Liver (tissue), 9 donors: ENCODE data around the gene MYOM1. TPM values are rescaled to one million over a fixed set of nuclear protein-coding genes. Genes with fewer than 3 reads are reported as not detected.

Experiments
- DNase-seq: peaks from one replicate; pipeline ENCODE4 v3.0.0-alpha.2; 2017; ENCODE audit warnings: low spot score
- H3K27ac ChIP-seq, 2 donors: one replicate each; pipeline ENCODE4 v1.7.0; 2013; ENCODE audit warnings: inconsistent platforms in 2 of 2, low read length in 2 of 2, control low read depth in 1 of 2, low read depth in 1 of 2, mild to moderate bottlenecking in 1 of 2
- H3K27me3 ChIP-seq, 4 donors: one replicate each; pipeline versions ENCODE4 v1.6.1 to v1.7.0; 2013; ENCODE audit warnings: low read length in 3 of 4, inconsistent platforms in 1 of 4, mild to moderate bottlenecking in 1 of 4, moderate library complexity in 1 of 4; ENCODE audit not compliant: control insufficient read depth in 4 of 4, insufficient read depth in 4 of 4
- H3K36me3 ChIP-seq, 4 donors: one replicate each; pipeline versions ENCODE4 v1.6.1 to v1.7.0; 2013; ENCODE audit warnings: low read length in 3 of 4, mild to moderate bottlenecking in 3 of 4, low read depth in 1 of 4, moderate library complexity in 1 of 4; ENCODE audit not compliant: control insufficient read depth in 4 of 4, insufficient read depth in 3 of 4
- H3K4me1 ChIP-seq, 4 donors: one replicate each; pipeline versions ENCODE4 v1.6.1 to v1.7.0; 2013; ENCODE audit warnings: low read length in 3 of 4, mild to moderate bottlenecking in 3 of 4, moderate library complexity in 1 of 4; ENCODE audit not compliant: control insufficient read depth in 4 of 4, insufficient read depth in 4 of 4
- H3K4me3 ChIP-seq, 3 donors: one replicate each; pipeline versions ENCODE4 v1.6.1 to v1.7.0; 2013; ENCODE audit warnings: low read length in 3 of 3, control low read depth in 1 of 3, low read depth in 1 of 3, mild to moderate bottlenecking in 1 of 3
- H3K9ac ChIP-seq, 2 donors: one replicate each; pipeline ENCODE4 v1.7.0; 2013; ENCODE audit warnings: low read length in 2 of 2, mild to moderate bottlenecking in 2 of 2, moderate library complexity in 2 of 2, control low read depth in 1 of 2, low read depth in 1 of 2
- H3K9me3 ChIP-seq, 4 donors: one replicate each; pipeline versions ENCODE4 v1.6.1 to v1.7.0; 2013; ENCODE audit warnings: low read length in 3 of 4; ENCODE audit not compliant: control insufficient read depth in 4 of 4
- GABPA ChIP-seq, 2 donors: IDR thresholded peaks in 1 of 2; conservative IDR thresholded peaks in 1 of 2; 2 replicates each; pipeline ENCODE4 v1.6.1; 2016; ENCODE audit warnings: antibody characterized with exemption in 2 of 2, mild to moderate bottlenecking in 1 of 2, moderate library complexity in 1 of 2
- HNF4A ChIP-seq, 2 donors: conservative IDR thresholded peaks; 2 replicates each; pipeline ENCODE4 v1.6.1; 2016; ENCODE audit warnings: antibody characterized with exemption in 2 of 2, mild to moderate bottlenecking in 2 of 2
- HNF4G ChIP-seq: IDR thresholded peaks from 2 replicates; pipeline ENCODE4 v1.6.1; 2016; ENCODE audit warnings: antibody characterized with exemption
- JUND ChIP-seq, 2 donors: IDR thresholded peaks; 2 replicates each; pipeline ENCODE4 v1.6.1; 2016; ENCODE audit warnings: antibody characterized with exemption in 2 of 2
- RAD21 ChIP-seq, 2 donors: IDR thresholded peaks; 2 replicates each; pipeline ENCODE4 v1.6.1; 2016; ENCODE audit warnings: antibody characterized with exemption in 2 of 2, mild to moderate bottlenecking in 2 of 2
- RXRA ChIP-seq, 2 donors: IDR thresholded peaks; 2 replicates each; pipeline ENCODE4 v1.6.1; 2017 to 2018; ENCODE audit warnings: antibody characterized with exemption in 2 of 2, mild to moderate bottlenecking in 1 of 2
- YY1 ChIP-seq: IDR thresholded peaks from 2 replicates; pipeline ENCODE4 v1.6.1; 2016; ENCODE audit warnings: antibody characterized with exemption, mild to moderate bottlenecking
- WGBS: extraction: QIAGEN DNeasy Blood & Tissue Kit; methylation state at CpG from one replicate; pipeline ENCODE4 v1.1.7; 2013; 5-methylcytosine and 5-hydroxymethylcytosine counted together
- polyA plus RNA-seq, 2 donors: library from polyadenylated mRNA; stranded (reverse) in 1 of 2; unstranded in 1 of 2; fragments of 200-250 nt in 1 of 2; fragments of >200 nt in 1 of 2; fragmentation: Nextera tagmentation in 1 of 2; extraction: Ambion mirVana in 1 of 2; gene quantifications; one replicate each; pipeline versions ENCODE4 v1.2.1 to v1.2.3, GENCODE V29; 2013 to 2015
- total RNA-seq, 2 donors: library from RNA; depleted of rRNA; stranded (reverse); fragments of >200 nt; gene quantifications; one replicate each; pipeline ENCODE4 v1.2.3, GENCODE V29; 2014
- TF ChIP-seq, protein P1 (sequence below): IDR thresholded peaks from 2 replicates; pipeline ENCODE4 v1.6.1; 2016; ENCODE audit warnings: antibody characterized with exemption
- TF ChIP-seq, protein P2 (sequence below): fragments of 150-350 bp; IDR thresholded peaks from 2 replicates; pipeline ENCODE4 v1.5.1; 2017; ENCODE audit warnings: improper control_type of control experiment, low read depth, low read length; ENCODE audit not compliant: missing input control
- donor health status: healthy.
- donor health status: healthy.
- donor health status: healthy.
- donor health status: healthy.
- donor health status: healthy.

Gene MYOM1
- total and polyA plus RNA-seq, 4 donors = 10.1 to 48.4 (median 21.3) TPM

DNA sequence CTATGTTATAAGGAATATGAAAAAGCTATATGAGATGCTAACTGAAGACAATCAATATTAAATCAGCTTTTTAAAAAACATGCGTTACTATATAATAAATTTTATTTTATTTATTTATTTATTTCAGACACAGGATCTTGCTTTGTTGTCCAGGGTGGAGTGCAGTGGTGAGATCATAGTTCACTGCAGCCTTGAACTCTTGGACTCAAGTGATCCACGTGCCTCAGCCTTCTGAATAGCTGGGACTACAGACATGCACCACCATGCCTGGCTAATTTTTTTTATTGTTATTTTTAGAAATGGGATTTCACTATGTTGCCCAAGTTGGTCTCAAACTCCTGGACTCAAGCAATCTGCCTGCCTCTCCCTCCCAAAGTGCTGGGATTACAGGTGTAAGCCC lies 89.4 kb downstream of the MYOM1 start:
- no peaks in the 10 kb centered on the region for H3K27me3 ChIP-seq
- 13% methylated on average over 2 of the region's 2 CpGs for WGBS
- no peak overlapping the region for H3K27ac ChIP-seq
- no peaks in the 10 kb centered on the region for H3K4me1 ChIP-seq
- TF ChIP-seq GABPA (IDR thresholded peaks at IDR 0.05 in 1 of 2, conservative IDR thresholded peaks at IDR 0.05 in 1 of 2) = no peak
- TF ChIP-seq HNF4A (conservative IDR thresholded peaks at IDR 0.05) = peak; percentile 52 to 74
- peak; percentile 16 to 17 for TF ChIP-seq RXRA (IDR thresholded peaks at IDR 0.05)
- TF ChIP-seq JUND (IDR thresholded peaks at IDR 0.05) = peak; percentile 18 to 68
- no peaks in the 10 kb centered on the region for H3K9me3 ChIP-seq
- H3K9ac ChIP-seq = no peak overlapping the region
- no peak overlapping the region for H3K4me3 ChIP-seq
- DNase-seq = no peak
- peaks cover 0 to 6% (median 2%) of the 10 kb centered on the region in 4 donors for H3K36me3 ChIP-seq

DNA sequence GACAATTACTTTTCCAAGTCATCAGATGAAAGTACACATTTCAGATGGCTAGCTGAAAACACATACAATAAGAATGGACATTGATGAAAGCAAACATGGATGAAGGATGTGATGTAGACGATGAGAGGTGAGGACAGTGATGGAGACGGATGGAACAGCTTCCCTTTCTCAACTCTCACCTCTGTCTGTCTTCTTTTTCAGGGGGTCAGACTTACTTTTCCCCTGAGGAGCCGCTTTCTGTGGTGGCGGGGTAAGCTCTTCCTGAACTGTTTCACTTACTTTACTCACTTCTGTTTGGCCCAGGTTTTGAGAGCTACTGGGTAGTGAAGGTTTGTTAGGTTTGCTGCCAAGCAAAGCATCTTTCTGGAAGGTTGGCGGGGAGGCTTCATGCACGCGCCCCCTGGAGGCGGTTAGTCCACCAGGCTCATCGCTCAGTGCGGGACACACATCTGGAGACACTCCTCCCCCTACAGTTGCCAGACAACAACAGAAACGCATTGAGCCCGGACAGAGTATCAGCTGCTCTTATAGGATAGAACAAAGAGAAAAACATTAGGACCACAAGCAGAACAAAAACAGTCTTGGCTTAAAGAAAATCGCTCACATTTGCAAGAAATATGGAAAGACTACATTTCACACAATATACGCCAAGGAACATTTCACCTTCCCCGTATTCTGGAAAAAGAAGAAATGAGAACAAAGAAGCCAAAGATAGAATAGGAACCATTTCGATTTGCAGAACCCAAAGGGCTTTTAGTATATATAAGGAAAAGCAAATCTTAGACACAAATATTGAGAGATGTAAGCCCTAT lies 90.5 kb downstream of the MYOM1 start:
- H3K9ac ChIP-seq = no peak overlapping the region
- no peaks in the 10 kb centered on the region for H3K9me3 ChIP-seq
- no peaks in the 10 kb centered on the region for H3K4me1 ChIP-seq
- H3K27me3 ChIP-seq = no peaks in the 10 kb centered on the region
- TF ChIP-seq, protein P1, sequence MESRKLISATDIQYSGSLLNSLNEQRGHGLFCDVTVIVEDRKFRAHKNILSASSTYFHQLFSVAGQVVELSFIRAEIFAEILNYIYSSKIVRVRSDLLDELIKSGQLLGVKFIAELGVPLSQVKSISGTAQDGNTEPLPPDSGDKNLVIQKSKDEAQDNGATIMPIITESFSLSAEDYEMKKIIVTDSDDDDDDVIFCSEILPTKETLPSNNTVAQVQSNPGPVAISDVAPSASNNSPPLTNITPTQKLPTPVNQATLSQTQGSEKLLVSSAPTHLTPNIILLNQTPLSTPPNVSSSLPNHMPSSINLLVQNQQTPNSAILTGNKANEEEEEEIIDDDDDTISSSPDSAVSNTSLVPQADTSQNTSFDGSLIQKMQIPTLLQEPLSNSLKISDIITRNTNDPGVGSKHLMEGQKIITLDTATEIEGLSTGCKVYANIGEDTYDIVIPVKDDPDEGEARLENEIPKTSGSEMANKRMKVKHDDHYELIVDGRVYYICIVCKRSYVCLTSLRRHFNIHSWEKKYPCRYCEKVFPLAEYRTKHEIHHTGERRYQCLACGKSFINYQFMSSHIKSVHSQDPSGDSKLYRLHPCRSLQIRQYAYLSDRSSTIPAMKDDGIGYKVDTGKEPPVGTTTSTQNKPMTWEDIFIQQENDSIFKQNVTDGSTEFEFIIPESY = no peak
- TF ChIP-seq RAD21 (IDR thresholded peaks at IDR 0.05) = peak; percentile 76 to 85
- no peak for TF ChIP-seq JUND (IDR thresholded peaks at IDR 0.05)
- TF ChIP-seq, protein P2, sequence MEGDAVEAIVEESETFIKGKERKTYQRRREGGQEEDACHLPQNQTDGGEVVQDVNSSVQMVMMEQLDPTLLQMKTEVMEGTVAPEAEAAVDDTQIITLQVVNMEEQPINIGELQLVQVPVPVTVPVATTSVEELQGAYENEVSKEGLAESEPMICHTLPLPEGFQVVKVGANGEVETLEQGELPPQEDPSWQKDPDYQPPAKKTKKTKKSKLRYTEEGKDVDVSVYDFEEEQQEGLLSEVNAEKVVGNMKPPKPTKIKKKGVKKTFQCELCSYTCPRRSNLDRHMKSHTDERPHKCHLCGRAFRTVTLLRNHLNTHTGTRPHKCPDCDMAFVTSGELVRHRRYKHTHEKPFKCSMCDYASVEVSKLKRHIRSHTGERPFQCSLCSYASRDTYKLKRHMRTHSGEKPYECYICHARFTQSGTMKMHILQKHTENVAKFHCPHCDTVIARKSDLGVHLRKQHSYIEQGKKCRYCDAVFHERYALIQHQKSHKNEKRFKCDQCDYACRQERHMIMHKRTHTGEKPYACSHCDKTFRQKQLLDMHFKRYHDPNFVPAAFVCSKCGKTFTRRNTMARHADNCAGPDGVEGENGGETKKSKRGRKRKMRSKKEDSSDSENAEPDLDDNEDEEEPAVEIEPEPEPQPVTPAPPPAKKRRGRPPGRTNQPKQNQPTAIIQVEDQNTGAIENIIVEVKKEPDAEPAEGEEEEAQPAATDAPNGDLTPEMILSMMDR = peak; percentile 64
- TF ChIP-seq HNF4G = no peak
- H3K36me3 ChIP-seq = peaks cover 0 to 10% (median 3%) of the 10 kb centered on the region in 4 donors
- peak; percentile 85 for DNase-seq
- WGBS = 42% methylated on average over 16 of the region's 16 CpGs
- H3K4me3 ChIP-seq = no peak overlapping the region
- H3K27ac ChIP-seq = no peak overlapping the region

DNA sequence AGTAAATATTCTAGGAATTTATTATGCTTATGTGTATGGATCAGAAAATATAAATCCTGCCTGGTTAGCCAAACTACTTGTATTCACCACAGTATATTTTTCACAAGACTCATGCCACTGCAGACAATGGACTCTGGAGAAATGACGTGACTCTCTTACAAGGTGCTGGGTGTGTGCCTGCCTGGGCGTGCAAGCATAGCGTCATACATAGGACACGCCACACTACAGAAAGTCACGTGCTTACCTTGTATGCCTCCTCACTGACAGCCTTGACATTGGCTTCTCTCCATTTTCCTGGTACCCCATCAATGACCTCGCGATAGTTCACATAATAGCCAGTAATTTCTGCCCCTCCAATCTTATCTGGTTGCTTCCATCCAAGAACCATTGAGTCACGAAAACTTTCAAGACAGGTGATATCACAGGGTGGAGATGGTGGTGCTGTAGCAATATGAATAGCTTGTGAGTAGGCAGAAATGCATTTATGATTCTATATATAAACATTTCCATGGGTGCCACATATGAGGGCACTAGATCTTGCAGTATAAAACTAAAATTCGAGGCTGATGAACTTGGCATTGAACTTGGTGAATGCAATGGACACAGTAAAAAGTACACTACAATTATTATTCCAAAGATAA lies 93.2 kb downstream of the MYOM1 start:
- no peak for DNase-seq
- Histone ChIP-seq H3K27ac (no peak overlapping the region), H3K9ac (no peak overlapping the region), H3K9me3 (no peaks in the 10 kb centered on the region), H3K4me1 (no peaks in the 10 kb centered on the region), H3K36me3 (peaks cover 0 to 10% (median 3%) of the 10 kb centered on the region in 4 donors), H3K27me3 (no peaks in the 10 kb centered on the region), H3K4me3 (no peak overlapping the region)
- 97% methylated on average over 9 of the region's 9 CpGs for WGBS
- no peak for TF ChIP-seq YY1
- TF ChIP-seq HNF4A (conservative IDR thresholded peaks at IDR 0.05) = no peak
